A549 (cell line): Measurements from ENCODE around the gene BMI1. TPM values are rescaled to one million over a fixed set of nuclear protein-coding genes. Genes with fewer than 3 reads are reported as not detected.

Experiments used
- ATAC-seq, 2 experiments: fragments of 200-7000 bp in 1 of 2; fragments of >200 bp in 1 of 2; cut with Nextera tagmentation in 1 of 2; cut with Tn5 transposase in 1 of 2; 3 replicates each; pipeline versions ENCODE4 v1.8.0 to v1.9.1; 2018 to 2020; ENCODE audit warnings: mild to moderate bottlenecking in 1 of 2, moderate library complexity in 1 of 2
- CTCF ChIA-PET: fragments of 300-600 bp; sonication (Branson Sonifier 250); formaldehyde crosslinking; extraction: SDS; loops from one replicate; lab custom pipeline; 2021; ENCODE audit warnings: antibody characterized with exemption, inconsistent platforms; lab: Yijun Ruan, JAX
- POLR2A ChIA-PET: fragments of 350-600 bp; formaldehyde crosslinking; extraction: SDS; loops from one replicate; lab custom pipeline; 2021; ENCODE audit warnings: antibody characterized with exemption, inconsistent platforms; lab: Yijun Ruan, JAX
- DNase-seq, 2 experiments: peaks; one replicate each; pipeline versions ENCODE4 v3.0.0 to v3.0.0-alpha.2; 2011 to 2016; ENCODE audit warnings: low read depth in 1 of 2, low spot score in 1 of 2
- FAIRE-seq: peaks from 2 replicates; lab custom pipeline; 2011; peaks lifted over from hg19 to GRCh38; lab: Jason Lieb, UNC
- H3K27ac ChIP-seq, 2 experiments: fragments of >200 bp; sonication (Bioruptor Twin); formaldehyde crosslinking; 3 replicates each; pipeline ENCODE4 v1.5.1; 2016 to 2017
- H3K4me1 ChIP-seq: fragments of >200 bp; sonication (Bioruptor Twin); formaldehyde crosslinking; 3 replicates; pipeline ENCODE4 v1.6.1; 2016
- H3K4me2 ChIP-seq: fragments of >200 bp; sonication (Bioruptor Twin); formaldehyde crosslinking; 3 replicates; pipeline ENCODE4 v1.6.1; 2016
- H3K4me3 ChIP-seq: fragments of >200 bp; sonication (Bioruptor Twin); formaldehyde crosslinking; 3 replicates; pipeline ENCODE4 v1.5.1; 2016
- H3K9me3 ChIP-seq: fragments of >200 bp; sonication (Bioruptor Twin); formaldehyde crosslinking; 3 replicates; pipeline ENCODE4 v1.6.1; 2016
- CBX2 ChIP-seq: fragments of 200-600 bp; sonication (generic); IDR thresholded peaks from 2 replicates; pipeline ENCODE4 v1.6.1; 2016; ENCODE audit warnings: low read depth, mild to moderate bottlenecking, borderline replicate concordance
- CBX8 ChIP-seq: fragments of 200-600 bp; sonication (generic); IDR thresholded peaks from 2 replicates; pipeline ENCODE4 v1.6.1; 2016
- CEBPB ChIP-seq, 2 experiments: fragments of >200 bp in 1 of 2; sonication (Bioruptor Twin) in 1 of 2; formaldehyde crosslinking in 1 of 2; IDR thresholded peaks; 2 replicates each; pipeline ENCODE4 v1.6.1; 2012 to 2016
- CHD4 ChIP-seq: fragments of 200-600 bp; sonication (generic); IDR thresholded peaks from 2 replicates; pipeline ENCODE4 v1.6.1; 2016; ENCODE audit warnings: antibody characterized with exemption, mild to moderate bottlenecking, borderline replicate concordance
- EP300 ChIP-seq, 2 experiments: fragments of >200 bp; sonication (Bioruptor Twin); formaldehyde crosslinking; IDR thresholded peaks; 2 replicates in 1 of 2; 3 replicates in 1 of 2; pipeline ENCODE4 v1.6.1; 2016 to 2017
- FOSB ChIP-seq: fragments of 250-450 bp; sonication (Bioruptor Pico); IDR thresholded peaks from 2 replicates; pipeline ENCODE4 v1.5.0; 2020; ENCODE audit warnings: mild to moderate bottlenecking, moderate library complexity
- HEYL ChIP-seq: fragments of 250-450 bp; sonication (Bioruptor Pico); IDR thresholded peaks from 2 replicates; pipeline ENCODE4 v1.8.0; 2021; ENCODE audit warnings: mild to moderate bottlenecking, moderate library complexity
- HOXA7 ChIP-seq: fragments of 250-450 bp; sonication (Bioruptor Pico); IDR thresholded peaks from 2 replicates; pipeline ENCODE4 v1.5.0; 2020; ENCODE audit warnings: mild to moderate bottlenecking, moderate library complexity
- HOXB13 ChIP-seq: fragments of 250-450 bp; sonication (Bioruptor Pico); IDR thresholded peaks from 2 replicates; pipeline ENCODE4 v1.5.0; 2020; ENCODE audit warnings: low read depth, mild to moderate bottlenecking, moderate library complexity
- HOXB5 ChIP-seq: fragments of 250-450 bp; sonication (Bioruptor Pico); IDR thresholded peaks from 2 replicates; pipeline ENCODE4 v1.5.0; 2020; ENCODE audit warnings: mild to moderate bottlenecking, moderate library complexity
- KDM1A ChIP-seq: fragments of 200-600 bp; sonication (generic); IDR thresholded peaks from 2 replicates; pipeline ENCODE4 v1.6.1; 2016; ENCODE audit warnings: low read depth, mild to moderate bottlenecking
- MAFK ChIP-seq: fragments of 450-650 bp; IDR thresholded peaks from 2 replicates; pipeline ENCODE4 v1.6.1; 2014; ENCODE audit not compliant: partially characterized antibody
- MAZ ChIP-seq: fragments of 150-350 bp; IDR thresholded peaks from 2 replicates; pipeline ENCODE4 v1.6.1; 2014; ENCODE audit warnings: antibody characterized with exemption, low read depth, low read length, borderline replicate concordance
- MYC ChIP-seq: IDR thresholded peaks from 2 replicates; pipeline ENCODE4 v1.6.1; 2012; ENCODE audit warnings: mild to moderate bottlenecking, inconsistent platforms, low read length, improper control_type of control experiment, borderline replicate concordance
- NFE2L2 ChIP-seq: fragments of 150-350 bp; conservative IDR thresholded peaks from 2 replicates; pipeline ENCODE4 v1.6.1; 2014; ENCODE audit warnings: low read length
- PHF8 ChIP-seq: fragments of 200-600 bp; sonication (generic); IDR thresholded peaks from 2 replicates; pipeline ENCODE4 v1.6.1; 2016; ENCODE audit warnings: low read depth, mild to moderate bottlenecking, antibody characterized with exemption, moderate library complexity, borderline replicate concordance
- POLR2AphosphoS2 ChIP-seq: conservative IDR thresholded peaks from 2 replicates; pipeline ENCODE4 v1.6.1; 2012; ENCODE audit warnings: low read length, improper control_type of control experiment, inconsistent platforms
- RCOR1 ChIP-seq: fragments of 150-350 bp; IDR thresholded peaks from 2 replicates; pipeline ENCODE4 v1.6.1; 2014; ENCODE audit warnings: antibody characterized with exemption, low read length, low read depth
- RFX5 ChIP-seq: fragments of 450-650 bp; IDR thresholded peaks from 2 replicates; pipeline ENCODE4 v1.7.1; 2014; ENCODE audit warnings: antibody characterized with exemption, mild to moderate bottlenecking, moderate library complexity
- RNF2 ChIP-seq: fragments of 200-600 bp; sonication (generic); IDR thresholded peaks from 2 replicates; pipeline ENCODE4 v1.6.1; 2016; ENCODE audit warnings: low read depth, mild to moderate bottlenecking, antibody characterized with exemption, moderate library complexity, borderline replicate concordance
- SMC3 ChIP-seq: fragments of >200 bp; sonication (Bioruptor Twin); formaldehyde crosslinking; IDR thresholded peaks from 3 replicates; pipeline ENCODE4 v1.6.1; 2018; ENCODE audit warnings: inconsistent platforms
- ZC3H11A ChIP-seq: fragments of 450-650 bp; IDR thresholded peaks from 2 replicates; pipeline ENCODE4 v1.6.1; 2014; ENCODE audit warnings: antibody characterized with exemption, mild to moderate bottlenecking
- WGBS: methylation state at CpG from one replicate; pipeline ENCODE4 v1.1.6; 2017; ENCODE audit errors: missing lambda C conversion rate; 5-methylcytosine and 5-hydroxymethylcytosine counted together
- polyA plus RNA-seq, 4 experiments: library from polyadenylated mRNA; depleted of rRNA in 3 of 4; stranded (reverse); fragments of >200 nt; fragmentation: RNase III in 1 of 4; extraction: RNeasy Plus Mini Kit Qiagen cat#74134 plus additional on column Dnase treatment in 1 of 4; gene quantifications; 2 replicates in 3 of 4; 3 replicates in 1 of 4; pipeline ENCODE4 v1.2.3, GENCODE V29; 2011 to 2017
- TF ChIP-seq, protein P1 (sequence below): fragments of 250-450 bp; sonication (Bioruptor Pico); IDR thresholded peaks from 2 replicates; pipeline ENCODE4 v1.5.0; 2020; ENCODE audit warnings: low read depth, mild to moderate bottlenecking, moderate library complexity
- TF ChIP-seq, protein P2 (sequence below): fragments of 150-350 bp; IDR thresholded peaks from 2 replicates; pipeline ENCODE4 v1.6.1; 2014; ENCODE audit warnings: low read depth, mild to moderate bottlenecking, low read length
- TF ChIP-seq, protein P3 (sequence below): fragments of >200 bp; sonication (Bioruptor Twin); formaldehyde crosslinking; IDR thresholded peaks from 3 replicates; pipeline ENCODE4 v1.5.1; 2016
- TF ChIP-seq, protein P4 (sequence below): fragments of 250-450 bp; sonication (Bioruptor Pico); IDR thresholded peaks from 2 replicates; pipeline ENCODE4 v1.5.0; 2021; ENCODE audit warnings: mild to moderate bottlenecking, moderate library complexity, borderline replicate concordance

BMI1 gene
- polyA plus RNA-seq, 2 of the 4 experiments (the other 2 are of a cell fraction) = 44.4 to 77.3 TPM

DNA sequence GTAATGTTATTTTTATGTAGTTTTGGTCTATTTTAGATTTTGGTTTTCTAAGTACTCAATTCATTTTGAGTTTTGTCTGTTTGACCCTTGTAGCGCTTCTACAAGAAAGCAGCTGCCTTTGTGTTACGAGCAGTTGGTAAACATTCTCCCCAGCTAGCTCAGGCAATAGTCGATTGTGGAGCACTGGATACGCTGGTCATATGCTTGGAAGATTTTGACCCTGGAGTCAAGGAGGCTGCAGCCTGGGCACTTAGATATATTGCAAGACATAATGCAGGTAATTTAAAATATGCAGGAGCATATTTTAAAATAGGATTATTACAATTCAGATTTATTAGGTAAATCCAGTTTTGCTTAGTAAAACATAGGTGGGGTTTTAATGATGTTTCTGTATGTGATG is 47.5 kb downstream of the BMI1 start:
- H3K9me3 ChIP-seq = no peaks in the 10 kb centered on the region
- no peak overlapping the region for H3K27ac ChIP-seq
- H3K4me2 ChIP-seq = no peak overlapping the region
- FAIRE-seq (no peak), DNase-seq (no peak), ATAC-seq (no peak)
- WGBS = 88% methylated on average over 4 of the region's 4 CpGs
- no peaks in the 10 kb centered on the region for H3K4me1 ChIP-seq
- POLR2A ChIA-PET = no interaction called here
- CTCF ChIA-PET = interaction anchor here (1.0 kb wide), 1 partner anchor 9 kb away, joined by 4 read pairs; no protein-coding TSS in a partner anchor
- TF ChIP-seq PHF8 = no peak
- no peak for TF ChIP-seq HEYL (CRISPR knock-in tag)
- TF ChIP-seq SMC3 = no peak
- no peak for TF ChIP-seq HOXA7 (CRISPR knock-in tag)
- TF ChIP-seq MAFK = no peak
- TF ChIP-seq MAZ = no peak
- no peak for TF ChIP-seq ZC3H11A
- no peak for TF ChIP-seq CBX8
- TF ChIP-seq POLR2AphosphoS2 = no peak
- TF ChIP-seq, protein P1, sequence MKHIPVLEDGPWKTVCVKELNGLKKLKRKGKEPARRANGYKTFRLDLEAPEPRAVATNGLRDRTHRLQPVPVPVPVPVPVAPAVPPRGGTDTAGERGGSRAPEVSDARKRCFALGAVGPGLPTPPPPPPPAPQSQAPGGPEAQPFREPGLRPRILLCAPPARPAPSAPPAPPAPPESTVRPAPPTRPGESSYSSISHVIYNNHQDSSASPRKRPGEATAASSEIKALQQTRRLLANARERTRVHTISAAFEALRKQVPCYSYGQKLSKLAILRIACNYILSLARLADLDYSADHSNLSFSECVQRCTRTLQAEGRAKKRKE (CRISPR knock-in tag) = no peak
- no peak for TF ChIP-seq HOXB5 (CRISPR knock-in tag)
- TF ChIP-seq, protein P2, sequence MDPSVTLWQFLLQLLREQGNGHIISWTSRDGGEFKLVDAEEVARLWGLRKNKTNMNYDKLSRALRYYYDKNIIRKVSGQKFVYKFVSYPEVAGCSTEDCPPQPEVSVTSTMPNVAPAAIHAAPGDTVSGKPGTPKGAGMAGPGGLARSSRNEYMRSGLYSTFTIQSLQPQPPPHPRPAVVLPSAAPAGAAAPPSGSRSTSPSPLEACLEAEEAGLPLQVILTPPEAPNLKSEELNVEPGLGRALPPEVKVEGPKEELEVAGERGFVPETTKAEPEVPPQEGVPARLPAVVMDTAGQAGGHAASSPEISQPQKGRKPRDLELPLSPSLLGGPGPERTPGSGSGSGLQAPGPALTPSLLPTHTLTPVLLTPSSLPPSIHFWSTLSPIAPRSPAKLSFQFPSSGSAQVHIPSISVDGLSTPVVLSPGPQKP = no peak
- no peak for TF ChIP-seq CEBPB (IDR thresholded peaks at IDR 0.05)
- no peak for TF ChIP-seq FOSB (CRISPR knock-in tag)
- no peak for TF ChIP-seq RNF2
- TF ChIP-seq, protein P3, sequence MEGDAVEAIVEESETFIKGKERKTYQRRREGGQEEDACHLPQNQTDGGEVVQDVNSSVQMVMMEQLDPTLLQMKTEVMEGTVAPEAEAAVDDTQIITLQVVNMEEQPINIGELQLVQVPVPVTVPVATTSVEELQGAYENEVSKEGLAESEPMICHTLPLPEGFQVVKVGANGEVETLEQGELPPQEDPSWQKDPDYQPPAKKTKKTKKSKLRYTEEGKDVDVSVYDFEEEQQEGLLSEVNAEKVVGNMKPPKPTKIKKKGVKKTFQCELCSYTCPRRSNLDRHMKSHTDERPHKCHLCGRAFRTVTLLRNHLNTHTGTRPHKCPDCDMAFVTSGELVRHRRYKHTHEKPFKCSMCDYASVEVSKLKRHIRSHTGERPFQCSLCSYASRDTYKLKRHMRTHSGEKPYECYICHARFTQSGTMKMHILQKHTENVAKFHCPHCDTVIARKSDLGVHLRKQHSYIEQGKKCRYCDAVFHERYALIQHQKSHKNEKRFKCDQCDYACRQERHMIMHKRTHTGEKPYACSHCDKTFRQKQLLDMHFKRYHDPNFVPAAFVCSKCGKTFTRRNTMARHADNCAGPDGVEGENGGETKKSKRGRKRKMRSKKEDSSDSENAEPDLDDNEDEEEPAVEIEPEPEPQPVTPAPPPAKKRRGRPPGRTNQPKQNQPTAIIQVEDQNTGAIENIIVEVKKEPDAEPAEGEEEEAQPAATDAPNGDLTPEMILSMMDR = no peak
- no peak for TF ChIP-seq CBX2
- TF ChIP-seq, protein P4, sequence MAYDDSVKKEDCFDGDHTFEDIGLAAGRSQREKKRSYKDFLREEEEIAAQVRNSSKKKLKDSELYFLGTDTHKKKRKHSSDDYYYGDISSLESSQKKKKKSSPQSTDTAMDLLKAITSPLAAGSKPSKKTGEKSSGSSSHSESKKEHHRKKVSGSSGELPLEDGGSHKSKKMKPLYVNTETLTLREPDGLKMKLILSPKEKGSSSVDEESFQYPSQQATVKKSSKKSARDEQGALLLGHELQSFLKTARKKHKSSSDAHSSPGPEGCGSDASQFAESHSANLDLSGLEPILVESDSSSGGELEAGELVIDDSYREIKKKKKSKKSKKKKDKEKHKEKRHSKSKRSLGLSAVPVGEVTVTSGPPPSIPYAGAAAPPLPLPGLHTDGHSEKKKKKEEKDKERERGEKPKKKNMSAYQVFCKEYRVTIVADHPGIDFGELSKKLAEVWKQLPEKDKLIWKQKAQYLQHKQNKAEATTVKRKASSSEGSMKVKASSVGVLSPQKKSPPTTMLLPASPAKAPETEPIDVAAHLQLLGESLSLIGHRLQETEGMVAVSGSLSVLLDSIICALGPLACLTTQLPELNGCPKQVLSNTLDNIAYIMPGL (CRISPR knock-in tag) = no peak
- no peak for TF ChIP-seq CHD4
- H3K4me3 ChIP-seq = no peak overlapping the region

DNA sequence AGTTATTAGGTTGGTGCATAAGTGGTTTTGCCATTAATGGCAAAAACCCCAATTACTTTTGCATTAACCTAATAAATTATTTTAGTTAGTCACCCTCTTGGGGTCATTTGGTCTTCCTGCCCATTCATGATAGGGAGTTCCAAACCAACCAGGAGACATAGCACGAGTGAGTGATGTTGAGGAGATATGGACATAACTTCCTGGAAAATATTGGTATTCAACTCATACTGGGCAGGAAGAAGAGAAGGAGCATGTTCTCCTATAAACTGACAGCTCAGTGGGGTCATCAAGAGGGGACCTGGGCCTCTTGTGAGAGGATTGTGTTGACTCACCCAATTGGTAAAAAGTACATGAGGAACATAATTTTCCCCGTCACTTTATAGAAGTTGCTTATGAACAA is 48.1 kb downstream of the BMI1 start:
- ATAC-seq = no peak
- Histone ChIP-seq H3K4me1 (no peaks in the 10 kb centered on the region), H3K27ac (no peak overlapping the region)
- CTCF ChIA-PET = interaction anchor here (1.0 kb wide), 1 partner anchor 8 kb away, joined by 4 read pairs; no protein-coding TSS in a partner anchor
- TF ChIP-seq NFE2L2 (no peak), HOXB13 (no peak), RCOR1 (no peak), EP300 (IDR thresholded peaks at IDR 0.05) (no peak), KDM1A (no peak), MAFK (no peak), MYC (no peak), FOSB (CRISPR knock-in tag) (no peak), RFX5 (no peak)
- TF ChIP-seq, protein P3 = no peak
- TF ChIP-seq, all 56 proteins: peak for 0
- no peak overlapping the region; the same call in 2 of the 3 replicates for H3K4me2 ChIP-seq
- 49% methylated on average over 2 of the region's 2 CpGs for WGBS
- FAIRE-seq (no peak), DNase-seq (no peak)
- H3K4me3 ChIP-seq = no peak overlapping the region
- H3K9me3 ChIP-seq = no peaks in the 10 kb centered on the region
- POLR2A ChIA-PET = no interaction called here
